HEK293 (cell line): ENCODE results near the gene VAV3.
A peak's percentile ranks its signal among the peaks of the same experiment; 100 is the strongest.
"Not testable (repeated sequence)": the region's sequence is repeated elsewhere in the genome, so short reads cannot be mapped to it uniquely, and the experiment has no call there.

Experiments used
- CTCF ChIA-PET: fragments of 350-600 bp; formaldehyde crosslinking; extraction: SDS; loops from one replicate; lab custom pipeline; 2021; ENCODE audit warnings: antibody characterized with exemption; lab: Yijun Ruan, JAX
- POLR2A ChIA-PET: fragments of 300-600 bp; formaldehyde crosslinking; extraction: SDS; loops from one replicate; lab custom pipeline; 2020; ENCODE audit warnings: antibody characterized with exemption, inconsistent platforms; lab: Yijun Ruan, JAX
- H3K27ac ChIP-seq: fragments of 200-500 bp; sonication (Bioruptor generic); 2 replicates; pipeline ENCODE4 v1.5.1; 2014; ENCODE audit warnings: low read depth, low read length, control low read depth, inconsistent platforms; ENCODE audit errors: extremely low read depth
- H3K36me3 ChIP-seq, 2 experiments: fragments of 200-500 bp in 1 of 2; sonication (Bioruptor generic) in 1 of 2; 1 replicate in 1 of 2; 2 replicates in 1 of 2; pipeline ENCODE4 v1.5.1; 2014 to 2017; ENCODE audit warnings: inconsistent platforms in 2 of 2, low read length in 2 of 2; ENCODE audit not compliant: control insufficient read depth in 2 of 2, insufficient read depth in 1 of 2
- H3K4me1 ChIP-seq: fragments of 200-500 bp; sonication (Bioruptor generic); 2 replicates; pipeline ENCODE4 v1.5.1; 2014; ENCODE audit warnings: mild to moderate bottlenecking, low read length, inconsistent platforms; ENCODE audit not compliant: control insufficient read depth, insufficient read depth
- H3K4me3 ChIP-seq: 2 replicates; pipeline ENCODE4 v1.5.1; 2011; ENCODE audit warnings: low read depth, mild to moderate bottlenecking, control low read depth, low read length, moderate library complexity
- H3K9me3 ChIP-seq: fragments of 200-500 bp; sonication (Bioruptor generic); 2 replicates; pipeline ENCODE4 v1.5.1; 2014; ENCODE audit warnings: low read depth, low read length, inconsistent platforms; ENCODE audit not compliant: control insufficient read depth, insufficient read depth
- BCL11A ChIP-seq: fragments of 450-650 bp; formaldehyde crosslinking; IDR thresholded peaks from 2 replicates; pipeline ENCODE4 v1.5.1; 2016; ENCODE audit warnings: low read depth, missing biosample characterization, missing genetic modification characterization
- GLI2 ChIP-seq: fragments of 450-650 bp; formaldehyde crosslinking; IDR thresholded peaks from 2 replicates; pipeline ENCODE4; 2017; ENCODE audit warnings: missing biosample characterization, missing genetic modification characterization, low read depth, borderline replicate concordance
- KLF10 ChIP-seq: fragments of 450-650 bp; IDR thresholded peaks from 2 replicates; pipeline ENCODE4 v1.5.1; 2018; ENCODE audit warnings: missing biosample characterization, mild to moderate bottlenecking, missing genetic modification characterization
- KLF16 ChIP-seq: fragments of 450-650 bp; formaldehyde crosslinking; IDR thresholded peaks from 2 replicates; pipeline ENCODE4 v1.5.1; 2017; ENCODE audit warnings: missing biosample characterization, missing genetic modification characterization
- SCRT1 ChIP-seq: fragments of 450-650 bp; formaldehyde crosslinking; IDR thresholded peaks from 2 replicates; pipeline ENCODE4 v1.5.1; 2016; ENCODE audit warnings: missing biosample characterization, missing genetic modification characterization, borderline replicate concordance
- SP3 ChIP-seq: fragments of 450-650 bp; formaldehyde crosslinking; IDR thresholded peaks from 2 replicates; pipeline ENCODE4 v1.5.1; 2016; ENCODE audit warnings: missing biosample characterization, missing genetic modification characterization
- TRIM28 ChIP-seq: IDR thresholded peaks from 2 replicates; pipeline ENCODE4 v1.6.1; 2011; ENCODE audit warnings: low read length, control low read depth, borderline replicate concordance
- ZBTB17 ChIP-seq: fragments of 450-650 bp; formaldehyde crosslinking; IDR thresholded peaks from 2 replicates; pipeline ENCODE4 v1.5.1; 2016; ENCODE audit warnings: missing biosample characterization, missing genetic modification characterization
- ZNF202 ChIP-seq: fragments of 450-650 bp; formaldehyde crosslinking; IDR thresholded peaks from 2 replicates; pipeline ENCODE4 v1.5.1; 2016; ENCODE audit warnings: missing biosample characterization, missing genetic modification characterization, borderline replicate concordance
- ZNF211 ChIP-seq: fragments of 450-650 bp; formaldehyde crosslinking; IDR thresholded peaks from 2 replicates; pipeline ENCODE4 v1.5.1; 2016; ENCODE audit warnings: low read depth, missing biosample characterization, missing genetic modification characterization
- ZNF473 ChIP-seq: fragments of 450-650 bp; formaldehyde crosslinking; IDR thresholded peaks from 2 replicates; pipeline ENCODE4 v1.5.1; 2017; ENCODE audit warnings: missing biosample characterization, missing genetic modification characterization
- ZNF629 ChIP-seq: fragments of 450-650 bp; formaldehyde crosslinking; IDR thresholded peaks from 2 replicates; pipeline ENCODE4 v1.5.1; 2017; ENCODE audit warnings: missing biosample characterization, missing genetic modification characterization
- ZNF654 ChIP-seq: fragments of 450-650 bp; formaldehyde crosslinking; IDR thresholded peaks from 2 replicates; pipeline ENCODE4 v1.5.1; 2016; ENCODE audit warnings: low read depth, missing biosample characterization, missing genetic modification characterization
- ZNF664 ChIP-seq: fragments of 450-650 bp; formaldehyde crosslinking; IDR thresholded peaks from 2 replicates; pipeline ENCODE4 v1.5.1; 2016; ENCODE audit warnings: missing biosample characterization, missing genetic modification characterization
- ZNF776 ChIP-seq: fragments of 450-650 bp; formaldehyde crosslinking; IDR thresholded peaks from 2 replicates; pipeline ENCODE4 v1.5.0; 2017; ENCODE audit warnings: missing biosample characterization, missing genetic modification characterization, borderline replicate concordance
- ZNF785 ChIP-seq: fragments of 450-650 bp; formaldehyde crosslinking; IDR thresholded peaks from 2 replicates; pipeline ENCODE4 v1.5.1; 2016; ENCODE audit warnings: missing biosample characterization, missing genetic modification characterization
- ZSCAN30 ChIP-seq: fragments of 450-650 bp; IDR thresholded peaks from 2 replicates; pipeline ENCODE4 v1.5.1; 2018; ENCODE audit warnings: missing biosample characterization, mild to moderate bottlenecking, missing genetic modification characterization, moderate library complexity
- TF ChIP-seq, protein P1 (sequence below): fragments of 450-650 bp; formaldehyde crosslinking; IDR thresholded peaks from 2 replicates; pipeline ENCODE4 v1.5.1; 2016; ENCODE audit warnings: missing biosample characterization, missing genetic modification characterization
- TF ChIP-seq, protein P2 (sequence below): IDR thresholded peaks from 2 replicates; pipeline ENCODE4 v1.6.1; 2011; ENCODE audit warnings: mild to moderate bottlenecking, low read depth, low read length, borderline replicate concordance
- TF ChIP-seq, protein P3 (sequence below): fragments of 450-650 bp; formaldehyde crosslinking; conservative IDR thresholded peaks from 2 replicates; pipeline ENCODE4 v1.5.1; 2016; ENCODE audit warnings: low read depth, missing biosample characterization, missing genetic modification characterization

VAV3 gene

DNA sequence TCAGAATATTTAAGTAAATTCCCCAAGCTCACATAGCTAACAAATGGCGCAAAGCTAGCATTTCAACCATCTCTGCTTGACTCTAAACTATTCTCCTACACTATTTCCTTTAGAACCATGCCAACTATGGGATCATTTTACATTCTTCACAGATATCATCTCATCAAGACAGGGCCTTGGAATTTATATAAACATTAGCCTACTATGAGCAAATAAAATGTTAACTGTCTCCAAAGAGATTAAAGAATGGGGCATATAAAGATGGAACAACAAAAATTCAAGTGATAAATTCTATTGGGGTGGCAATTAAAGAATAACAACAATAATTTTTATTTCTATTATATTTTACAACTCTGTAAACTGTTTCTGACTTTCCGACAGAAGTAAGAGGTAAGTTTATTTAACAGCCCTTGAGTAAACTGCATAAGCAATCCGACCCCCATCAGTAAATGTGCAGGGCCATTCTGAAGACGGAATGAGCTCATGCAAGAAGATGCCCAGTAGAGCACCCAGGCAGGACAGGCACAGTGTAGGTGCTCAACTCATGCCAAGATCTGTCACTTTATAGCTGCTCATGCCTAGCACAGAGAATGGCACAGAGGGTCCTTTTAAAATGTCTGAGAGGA is 261.9 kb downstream of the VAV3 start (continued):
- TF ChIP-seq ZNF664 (tag by site-specific recombination) (0 out of 2 replicates have a peak, but pooled peaks have one; percentile 1), GLI2 (tag by site-specific recombination) (no peak), ZNF211 (no peak), ZNF654 (tag by site-specific recombination) (peak; percentile 3; the same call in 1 of the 2 replicates), ZNF629 (tag by site-specific recombination) (0 out of 2 replicates have a peak, but pooled peaks have one; percentile 35), KLF10 (tag by site-specific recombination) (0 out of 2 replicates have a peak, but pooled peaks have one; percentile 29), SP3 (tag by site-specific recombination) (no peak), ZNF776 (no peak), ZBTB17 (tag by site-specific recombination) (peak; percentile 21; the same call in 1 of the 2 replicates), BCL11A (peak; percentile 38; the same call in 1 of the 2 replicates)
- TF ChIP-seq, protein P1, sequence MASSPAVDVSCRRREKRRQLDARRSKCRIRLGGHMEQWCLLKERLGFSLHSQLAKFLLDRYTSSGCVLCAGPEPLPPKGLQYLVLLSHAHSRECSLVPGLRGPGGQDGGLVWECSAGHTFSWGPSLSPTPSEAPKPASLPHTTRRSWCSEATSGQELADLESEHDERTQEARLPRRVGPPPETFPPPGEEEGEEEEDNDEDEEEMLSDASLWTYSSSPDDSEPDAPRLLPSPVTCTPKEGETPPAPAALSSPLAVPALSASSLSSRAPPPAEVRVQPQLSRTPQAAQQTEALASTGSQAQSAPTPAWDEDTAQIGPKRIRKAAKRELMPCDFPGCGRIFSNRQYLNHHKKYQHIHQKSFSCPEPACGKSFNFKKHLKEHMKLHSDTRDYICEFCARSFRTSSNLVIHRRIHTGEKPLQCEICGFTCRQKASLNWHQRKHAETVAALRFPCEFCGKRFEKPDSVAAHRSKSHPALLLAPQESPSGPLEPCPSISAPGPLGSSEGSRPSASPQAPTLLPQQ (tag by site-specific recombination): 0 out of 2 replicates have a peak, but pooled peaks have one; percentile 35

DNA sequence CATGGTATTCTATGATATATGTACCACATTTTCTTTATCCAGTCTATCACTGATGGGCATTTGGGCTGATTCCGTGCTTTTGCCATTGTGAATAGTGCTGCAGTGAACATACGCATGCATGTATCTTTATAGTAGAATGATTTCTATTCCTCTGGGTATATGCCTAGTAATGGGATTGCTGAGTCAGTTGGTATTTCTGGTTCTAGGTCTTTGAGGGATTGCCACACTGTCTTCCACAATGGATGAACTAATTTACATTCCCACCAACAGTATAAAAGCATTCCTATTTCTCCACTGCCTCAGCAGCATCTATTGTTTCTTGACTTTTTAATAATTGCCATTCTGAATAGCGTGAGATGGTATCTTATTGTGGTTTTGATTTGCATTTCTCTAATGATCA is 264.3 kb downstream of the VAV3 start:
- POLR2A ChIA-PET, H3K4me1 ChIP-seq, H3K9me3 ChIP-seq, H3K27ac ChIP-seq, H3K36me3 ChIP-seq, H3K4me3 ChIP-seq: not testable (repeated sequence)
- CTCF ChIA-PET: interaction anchor here (0.5 kb wide), 1 partner anchor 171 kb away, joined by 3 read pairs; no protein-coding TSS in a partner anchor

DNA sequence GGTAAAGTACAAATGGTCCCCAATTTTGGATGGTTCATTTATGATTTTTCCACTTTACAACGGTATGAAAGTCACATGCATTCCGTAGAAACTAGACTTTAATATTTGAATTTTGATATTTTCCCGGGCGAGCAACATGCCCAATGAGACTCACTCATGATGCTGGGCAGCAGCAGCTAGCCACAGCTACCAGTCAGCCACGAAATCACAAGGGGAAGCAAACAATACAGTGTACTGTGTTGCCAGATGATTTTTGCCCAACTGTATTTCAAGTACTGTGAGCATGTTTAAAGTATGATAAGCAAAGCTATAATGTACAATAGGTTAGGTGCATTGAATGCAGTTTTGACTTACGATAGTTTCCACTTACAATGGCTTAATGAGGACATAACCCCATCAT is 266.8 kb downstream of the VAV3 start:
- no peaks in the 10 kb centered on the region for H3K9me3 ChIP-seq
- no peaks in the 10 kb centered on the region for H3K36me3 ChIP-seq
- H3K27ac ChIP-seq: no peak overlapping the region
- ChIA-PET CTCF (no interaction called here), POLR2A (no interaction called here)
- H3K4me1 ChIP-seq: no peaks in the 10 kb centered on the region
- no peak overlapping the region for H3K4me3 ChIP-seq
- TF ChIP-seq ZNF473 (tag by site-specific recombination): no peak
- no peak for TF ChIP-seq ZNF202 (tag by site-specific recombination)
- no peak for TF ChIP-seq ZSCAN30 (tag by site-specific recombination)
- TF ChIP-seq TRIM28: no peak
- TF ChIP-seq, protein P2, sequence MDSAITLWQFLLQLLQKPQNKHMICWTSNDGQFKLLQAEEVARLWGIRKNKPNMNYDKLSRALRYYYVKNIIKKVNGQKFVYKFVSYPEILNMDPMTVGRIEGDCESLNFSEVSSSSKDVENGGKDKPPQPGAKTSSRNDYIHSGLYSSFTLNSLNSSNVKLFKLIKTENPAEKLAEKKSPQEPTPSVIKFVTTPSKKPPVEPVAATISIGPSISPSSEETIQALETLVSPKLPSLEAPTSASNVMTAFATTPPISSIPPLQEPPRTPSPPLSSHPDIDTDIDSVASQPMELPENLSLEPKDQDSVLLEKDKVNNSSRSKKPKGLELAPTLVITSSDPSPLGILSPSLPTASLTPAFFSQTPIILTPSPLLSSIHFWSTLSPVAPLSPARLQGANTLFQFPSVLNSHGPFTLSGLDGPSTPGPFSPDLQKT: no peak
- TF ChIP-seq ZNF785 (tag by site-specific recombination): no peak
- TF ChIP-seq, protein P3, sequence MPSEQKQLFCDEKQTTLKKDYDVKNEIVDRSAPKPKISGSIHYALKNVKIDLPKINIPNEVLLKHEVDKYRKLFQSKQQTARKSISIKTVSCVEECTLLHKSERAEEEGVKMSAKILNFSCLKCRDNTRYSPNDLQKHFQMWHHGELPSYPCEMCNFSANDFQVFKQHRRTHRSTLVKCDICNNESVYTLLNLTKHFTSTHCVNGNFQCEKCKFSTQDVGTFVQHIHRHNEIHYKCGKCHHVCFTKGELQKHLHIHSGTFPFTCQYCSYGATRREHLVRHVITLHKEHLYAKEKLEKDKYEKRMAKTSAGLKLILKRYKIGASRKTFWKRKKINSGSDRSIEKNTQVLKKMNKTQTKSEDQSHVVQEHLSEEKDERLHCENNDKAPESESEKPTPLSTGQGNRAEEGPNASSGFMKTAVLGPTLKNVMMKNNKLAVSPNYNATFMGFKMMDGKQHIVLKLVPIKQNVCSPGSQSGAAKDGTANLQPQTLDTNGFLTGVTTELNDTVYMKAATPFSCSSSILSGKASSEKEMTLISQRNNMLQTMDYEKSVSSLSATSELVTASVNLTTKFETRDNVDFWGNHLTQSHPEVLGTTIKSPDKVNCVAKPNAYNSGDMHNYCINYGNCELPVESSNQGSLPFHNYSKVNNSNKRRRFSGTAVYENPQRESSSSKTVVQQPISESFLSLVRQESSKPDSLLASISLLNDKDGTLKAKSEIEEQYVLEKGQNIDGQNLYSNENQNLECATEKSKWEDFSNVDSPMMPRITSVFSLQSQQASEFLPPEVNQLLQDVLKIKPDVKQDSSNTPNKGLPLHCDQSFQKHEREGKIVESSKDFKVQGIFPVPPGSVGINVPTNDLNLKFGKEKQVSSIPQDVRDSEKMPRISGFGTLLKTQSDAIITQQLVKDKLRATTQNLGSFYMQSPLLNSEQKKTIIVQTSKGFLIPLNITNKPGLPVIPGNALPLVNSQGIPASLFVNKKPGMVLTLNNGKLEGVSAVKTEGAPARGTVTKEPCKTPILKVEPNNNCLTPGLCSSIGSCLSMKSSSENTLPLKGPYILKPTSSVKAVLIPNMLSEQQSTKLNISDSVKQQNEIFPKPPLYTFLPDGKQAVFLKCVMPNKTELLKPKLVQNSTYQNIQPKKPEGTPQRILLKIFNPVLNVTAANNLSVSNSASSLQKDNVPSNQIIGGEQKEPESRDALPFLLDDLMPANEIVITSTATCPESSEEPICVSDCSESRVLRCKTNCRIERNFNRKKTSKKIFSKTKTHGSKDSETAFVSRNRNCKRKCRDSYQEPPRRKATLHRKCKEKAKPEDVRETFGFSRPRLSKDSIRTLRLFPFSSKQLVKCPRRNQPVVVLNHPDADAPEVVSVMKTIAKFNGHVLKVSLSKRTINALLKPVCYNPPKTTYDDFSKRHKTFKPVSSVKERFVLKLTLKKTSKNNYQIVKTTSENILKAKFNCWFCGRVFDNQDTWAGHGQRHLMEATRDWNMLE: no peak
- TF ChIP-seq SCRT1 (tag by site-specific recombination): no peak
- no peak for TF ChIP-seq KLF16 (tag by site-specific recombination)
